RPMI7951 (cell line): Measurements from ENCODE around the gene MNT. TPM values are rescaled to one million over a fixed set of nuclear protein-coding genes. Genes with fewer than 3 reads are reported as not detected.

Experiments
- DNase-seq: peaks from one replicate; pipeline ENCODE4 v3.0.0-alpha.2; 2012; ENCODE audit warnings: low read depth
- total RNA-seq: library from RNA; depleted of rRNA; stranded (reverse); fragments of >200 nt; shearing (Covaris generic); gene quantifications from 2 replicates; pipeline ENCODE4 v1.2.3, GENCODE V29; 2014

The MNT gene
- total RNA-seq, 1 experiment from 2014 or later: 2.4 TPM

DNA sequence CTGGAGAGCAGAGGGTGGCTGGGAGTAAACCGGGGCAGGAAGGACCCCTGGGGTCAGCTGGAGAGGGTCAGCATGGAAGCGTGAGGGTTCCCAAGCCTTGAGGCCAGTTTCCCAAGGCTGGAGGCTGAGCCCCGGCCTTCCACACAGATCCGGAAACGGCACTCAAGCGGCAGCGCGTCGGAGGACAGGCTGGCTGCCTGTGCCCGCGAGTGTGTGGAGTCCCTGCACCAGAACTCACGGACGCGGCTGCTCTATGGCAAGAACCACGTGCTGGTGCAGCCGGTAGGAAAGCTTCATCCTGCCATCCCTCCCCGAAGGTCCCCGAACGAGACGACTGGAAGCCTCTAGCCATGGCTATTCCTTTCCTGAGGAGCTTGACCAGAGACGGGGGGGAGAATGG, 37.5 kb downstream of the MNT start:
- DNase-seq: no peak

DNA sequence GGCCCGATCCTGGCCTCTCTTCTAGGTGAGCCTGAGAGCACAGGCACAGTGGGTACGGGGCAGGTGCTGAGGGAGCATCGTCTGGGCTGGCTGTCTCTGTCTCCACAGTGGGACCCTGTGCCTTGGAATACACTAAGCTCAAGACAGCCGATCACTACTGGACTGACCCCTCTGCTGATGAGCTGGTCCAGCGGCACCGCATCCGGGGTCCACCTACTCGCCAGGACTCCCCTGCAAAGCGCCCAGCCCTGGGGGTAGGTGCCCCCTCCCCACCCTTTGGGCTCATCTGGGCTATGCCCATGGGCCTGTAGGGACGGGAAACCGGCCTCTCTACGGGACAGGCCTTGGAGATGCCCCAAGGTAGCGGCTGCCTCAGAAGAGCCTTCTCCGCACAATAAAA, 38.0 kb downstream of the MNT start:
- no peak for DNase-seq

DNA sequence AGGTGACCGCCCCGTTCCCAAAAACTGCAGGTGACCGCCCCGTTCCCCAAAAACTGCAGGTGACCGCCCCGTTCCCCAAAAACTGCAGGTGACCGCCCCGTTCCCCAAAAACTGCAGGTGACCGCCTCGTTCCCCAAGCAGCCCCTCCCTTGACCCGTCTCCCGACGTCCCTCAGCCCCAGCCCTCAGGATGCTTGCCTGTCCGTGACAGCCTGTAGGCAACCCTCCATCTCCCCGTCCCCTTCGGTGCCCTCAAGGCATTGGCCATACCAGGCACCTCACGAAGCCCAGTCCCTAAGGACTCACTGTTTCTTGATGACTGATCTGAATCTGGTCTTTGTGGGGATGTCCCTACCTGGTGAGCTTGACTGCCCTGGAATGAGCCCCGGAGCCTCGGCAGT, 38.4 kb downstream of the MNT start:
- no peak for DNase-seq

DNA sequence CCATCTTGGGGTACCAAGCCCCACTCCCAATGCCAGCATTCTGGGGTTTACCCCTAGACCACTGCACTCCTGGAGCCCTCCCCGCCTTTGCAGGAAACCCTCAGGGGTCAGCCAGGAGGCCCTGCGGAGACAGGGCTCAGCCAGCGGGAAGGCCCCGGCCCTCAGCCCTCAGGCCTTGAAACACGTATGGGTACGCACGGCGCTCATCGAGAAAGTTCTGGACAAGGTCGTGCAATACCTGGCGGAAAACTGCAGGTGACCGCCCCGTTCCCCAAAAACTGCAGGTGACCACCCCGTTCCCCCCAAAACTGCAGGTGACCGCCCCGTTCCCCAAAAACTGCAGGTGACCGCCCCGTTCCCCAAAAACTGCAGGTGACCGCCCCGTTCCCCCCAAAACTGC, 38.8 kb downstream of the MNT start:
- no peak for DNase-seq

DNA sequence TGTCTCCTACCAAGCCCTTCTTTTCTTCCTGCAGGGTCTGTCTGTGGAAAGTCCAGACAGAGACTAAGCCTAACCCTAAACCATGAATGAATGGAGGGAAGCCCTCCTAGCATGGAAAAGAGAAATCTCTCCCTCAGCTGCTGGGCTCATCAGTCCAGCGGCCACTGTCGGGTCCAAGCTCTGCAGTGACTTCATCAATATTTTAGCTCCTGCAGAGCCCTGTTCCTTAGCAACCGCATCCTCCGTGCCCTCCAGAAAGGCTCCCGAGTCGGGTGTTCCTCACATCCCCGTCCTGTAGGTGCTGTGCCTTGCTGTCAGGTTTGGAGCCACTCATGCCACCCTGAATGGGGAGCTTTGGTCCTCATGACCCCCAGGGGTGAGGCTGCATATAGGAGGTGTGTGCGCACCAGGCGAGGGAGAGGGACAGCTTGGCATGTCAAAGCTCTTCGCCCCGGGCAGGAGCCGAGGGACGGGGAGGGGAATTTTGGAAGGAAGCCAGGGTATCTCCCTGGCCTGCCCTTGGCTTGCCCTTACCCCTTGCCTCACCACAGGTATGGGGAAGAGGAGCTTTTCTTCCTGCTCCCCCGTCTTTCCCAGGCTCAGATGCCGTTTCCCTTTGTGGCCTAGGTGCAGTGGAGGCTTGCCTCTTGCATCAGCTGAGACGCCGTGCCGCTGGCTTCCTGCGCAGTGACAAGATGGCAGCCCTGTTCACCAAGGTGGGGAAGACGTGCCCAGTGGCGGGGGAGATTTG, 39.7 kb downstream of the MNT start:
- DNase-seq: no peak

DNA sequence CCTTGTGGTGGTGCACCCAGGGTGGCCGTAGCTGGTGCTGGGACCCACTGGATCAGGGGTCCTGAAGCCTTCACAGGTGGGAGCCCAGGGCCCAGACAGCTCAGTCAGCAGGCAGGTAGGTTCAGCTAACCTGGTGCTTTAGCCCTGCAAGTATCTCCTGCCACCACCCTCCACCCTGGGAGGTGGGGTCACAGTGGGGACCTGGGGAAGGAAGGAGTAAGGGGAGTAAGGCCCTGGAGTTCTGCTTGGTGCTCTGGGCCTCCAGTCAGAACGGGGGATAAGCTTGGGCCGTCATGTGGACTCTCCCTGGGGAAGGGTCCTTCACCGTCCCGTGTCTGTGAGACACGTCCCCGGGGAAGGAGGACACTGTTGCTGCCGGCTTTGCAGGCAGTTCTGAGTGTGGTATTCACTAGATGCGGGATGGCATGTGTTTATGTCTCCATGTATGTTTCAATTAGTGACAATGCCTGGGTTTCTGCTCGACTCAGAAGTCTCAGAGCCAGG, 42.9 kb downstream of the MNT start:
- no peak for DNase-seq

DNA sequence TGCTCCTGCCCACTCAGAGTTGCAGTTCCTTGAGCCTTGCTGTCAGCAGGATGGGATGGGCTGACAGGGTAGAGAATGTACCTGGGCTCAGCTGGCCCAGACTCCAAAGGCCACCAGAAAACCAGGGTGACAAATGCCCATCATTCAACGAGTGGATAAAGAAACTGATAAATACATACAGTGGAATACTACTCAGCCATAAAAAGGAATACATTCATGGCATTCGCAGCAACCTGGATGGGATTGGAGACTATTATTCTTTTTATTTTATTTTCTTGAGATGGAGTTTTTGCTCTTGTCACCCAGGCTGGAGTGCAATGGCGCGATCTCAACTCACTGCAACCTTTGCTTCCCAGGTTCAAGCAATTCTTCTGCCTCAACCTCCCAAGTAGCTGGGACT, 43.6 kb downstream of the MNT start:
- no peak for DNase-seq

DNA sequence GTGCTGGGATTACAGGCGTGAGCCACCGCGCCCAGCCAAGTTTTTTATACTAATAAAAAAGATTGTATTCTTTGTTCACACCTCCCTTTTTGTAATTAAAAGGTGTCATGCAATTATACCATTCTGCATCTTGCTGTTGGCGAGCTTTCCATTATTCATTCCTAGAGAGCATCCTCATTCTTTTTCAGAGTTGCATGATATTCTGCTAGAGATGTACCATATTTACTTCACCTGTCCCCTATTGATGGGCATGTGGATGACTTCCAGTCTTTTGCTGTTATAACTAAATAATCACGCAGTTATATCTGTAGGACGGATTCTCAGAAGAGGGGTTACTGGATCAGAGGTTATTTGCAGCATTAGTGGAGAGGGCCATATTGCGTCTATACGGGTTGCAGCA, 46.5 kb downstream of the MNT start:
- DNase-seq: no peak

DNA sequence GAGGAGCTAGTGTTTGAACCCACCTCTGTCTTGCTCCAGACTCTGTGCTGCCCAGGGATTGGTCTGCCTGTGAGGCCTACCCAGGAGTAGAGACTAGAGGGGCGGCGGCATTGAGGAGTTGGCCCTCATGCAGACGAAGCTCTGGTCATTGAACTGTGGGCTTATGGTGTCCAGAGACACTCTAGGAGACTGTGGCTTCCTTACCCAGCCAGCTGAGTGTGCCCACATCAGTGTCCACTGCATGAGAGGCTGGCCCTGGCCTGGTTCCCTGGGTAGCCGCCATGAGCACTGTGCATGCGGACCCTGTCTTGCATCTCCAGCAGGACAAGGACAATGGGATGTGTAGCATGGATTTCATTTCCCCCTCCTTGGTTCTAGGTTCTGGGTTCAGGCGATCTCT, 49.6 kb downstream of the MNT start:
- no peak for DNase-seq

DNA sequence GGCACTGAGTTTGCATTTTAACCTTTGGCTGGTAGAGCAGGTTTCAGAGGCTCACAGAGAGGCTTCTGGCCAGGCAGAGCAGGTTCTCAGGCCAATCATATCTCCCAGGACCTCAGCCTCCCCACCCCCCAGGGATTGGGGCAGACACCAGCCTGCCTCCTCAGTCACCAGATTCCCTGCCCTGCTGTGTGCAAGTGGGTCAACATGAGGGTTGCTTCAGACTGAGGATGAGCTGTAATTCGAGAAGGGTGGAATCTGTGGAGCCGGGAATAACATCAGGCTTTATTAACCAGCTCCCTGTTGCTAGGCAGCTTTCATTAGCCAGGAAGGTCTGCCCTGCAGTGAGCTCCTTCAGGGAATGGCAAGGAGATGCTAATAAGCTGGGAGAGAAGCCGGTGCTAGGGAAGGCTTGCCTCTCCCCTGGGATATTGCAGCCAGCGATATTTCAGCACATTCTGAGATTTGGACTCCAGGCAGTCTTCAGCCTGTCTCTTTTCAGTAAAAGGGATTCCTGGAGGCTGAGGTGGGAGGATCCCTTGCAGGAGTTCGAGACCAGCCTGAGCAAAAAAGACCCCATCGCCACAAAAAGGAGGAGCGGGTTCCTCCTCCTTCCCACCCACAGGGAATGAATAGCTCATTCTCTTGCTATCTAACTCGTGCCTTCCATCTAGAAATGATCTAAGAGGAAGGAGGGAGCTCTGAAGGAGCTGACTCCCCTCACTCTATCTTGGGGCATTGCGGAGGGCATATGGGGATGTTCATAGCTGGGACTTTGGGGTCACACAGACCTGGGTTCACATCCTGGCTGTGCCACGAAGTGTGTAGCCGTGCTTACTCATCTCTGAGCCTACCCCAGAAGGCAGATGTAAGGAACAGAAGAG, 52.8 kb downstream of the MNT start:
- peak; percentile 73 for DNase-seq

DNA sequence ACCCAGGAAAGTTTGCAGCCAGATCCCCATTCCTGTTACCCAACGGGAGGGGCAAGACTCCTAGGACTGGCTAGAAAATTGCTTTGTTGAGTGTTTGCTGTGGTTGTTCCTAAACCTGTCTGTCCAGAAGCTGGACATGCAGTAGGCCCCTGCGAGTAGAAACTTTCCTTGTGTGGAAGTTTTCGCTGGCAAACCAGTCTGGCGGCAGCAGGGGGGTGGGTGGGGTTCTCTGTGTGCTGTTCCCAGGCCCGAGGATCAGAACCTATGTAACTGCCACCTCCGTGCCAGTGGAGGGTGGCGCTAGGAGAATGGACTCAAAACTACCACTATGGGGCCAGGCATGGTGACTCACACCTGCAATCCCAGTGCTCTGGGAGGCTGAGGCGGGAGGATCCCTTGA, 54.4 kb downstream of the MNT start:
- DNase-seq: no peak

DNA sequence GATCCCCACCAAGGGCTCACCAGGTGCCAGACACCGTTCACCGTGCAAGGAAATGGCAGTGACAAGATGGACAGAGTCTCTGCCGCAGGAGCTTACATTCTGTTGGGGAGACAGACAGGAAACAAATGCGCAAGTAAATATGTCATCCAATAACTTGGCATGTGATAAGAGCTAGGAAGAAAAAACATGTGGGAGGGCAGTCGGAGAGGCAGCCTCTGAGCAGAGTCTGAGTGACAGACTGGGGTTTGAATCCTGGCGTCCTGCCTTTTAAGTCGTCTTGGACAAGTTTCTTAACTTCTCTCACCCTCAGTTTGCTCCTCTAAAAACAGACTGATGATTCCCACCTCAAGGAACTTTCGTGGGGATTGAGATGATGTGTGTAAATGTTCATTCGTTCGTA, 56.3 kb downstream of the MNT start:
- DNase-seq: no peak

DNA sequence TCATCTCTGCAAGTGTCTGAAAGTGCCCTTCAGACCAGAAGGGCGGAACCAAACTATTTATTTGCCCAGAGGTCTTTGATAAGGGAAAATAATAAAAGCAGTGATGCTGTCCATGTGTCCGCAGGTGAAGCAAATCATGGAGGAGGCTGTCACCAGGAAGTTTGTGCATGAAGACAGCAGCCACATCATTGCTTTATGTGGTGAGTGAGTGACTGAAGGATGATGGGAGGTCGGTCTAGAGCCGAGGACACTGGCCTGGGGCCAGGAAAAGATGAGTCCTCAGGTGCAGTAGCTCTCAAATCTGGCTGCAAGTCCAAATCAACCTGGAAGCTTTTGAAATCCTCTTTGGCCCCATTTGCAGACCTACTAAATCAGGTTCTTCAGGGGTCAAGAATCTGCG, 57.4 kb downstream of the MNT start:
- DNase-seq: no peak

DNA sequence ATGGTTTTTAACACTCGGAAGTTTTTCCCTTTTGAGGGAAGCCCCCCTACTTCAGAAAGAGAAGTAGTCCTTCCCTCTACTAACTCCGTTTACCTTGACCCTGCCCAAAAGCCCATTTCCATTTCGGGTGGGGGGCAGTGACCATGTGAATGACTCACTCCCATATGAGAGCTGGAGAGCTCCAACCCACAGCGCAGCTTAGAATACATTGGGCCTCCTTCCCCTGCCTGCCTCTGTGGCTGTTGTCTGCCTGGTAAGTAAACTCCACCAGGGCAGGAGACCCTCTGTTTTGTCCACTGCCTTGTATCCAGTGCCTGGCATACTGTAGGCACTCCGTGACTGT, 62.6 kb downstream of the MNT start:
- DNase-seq: no peak

DNA sequence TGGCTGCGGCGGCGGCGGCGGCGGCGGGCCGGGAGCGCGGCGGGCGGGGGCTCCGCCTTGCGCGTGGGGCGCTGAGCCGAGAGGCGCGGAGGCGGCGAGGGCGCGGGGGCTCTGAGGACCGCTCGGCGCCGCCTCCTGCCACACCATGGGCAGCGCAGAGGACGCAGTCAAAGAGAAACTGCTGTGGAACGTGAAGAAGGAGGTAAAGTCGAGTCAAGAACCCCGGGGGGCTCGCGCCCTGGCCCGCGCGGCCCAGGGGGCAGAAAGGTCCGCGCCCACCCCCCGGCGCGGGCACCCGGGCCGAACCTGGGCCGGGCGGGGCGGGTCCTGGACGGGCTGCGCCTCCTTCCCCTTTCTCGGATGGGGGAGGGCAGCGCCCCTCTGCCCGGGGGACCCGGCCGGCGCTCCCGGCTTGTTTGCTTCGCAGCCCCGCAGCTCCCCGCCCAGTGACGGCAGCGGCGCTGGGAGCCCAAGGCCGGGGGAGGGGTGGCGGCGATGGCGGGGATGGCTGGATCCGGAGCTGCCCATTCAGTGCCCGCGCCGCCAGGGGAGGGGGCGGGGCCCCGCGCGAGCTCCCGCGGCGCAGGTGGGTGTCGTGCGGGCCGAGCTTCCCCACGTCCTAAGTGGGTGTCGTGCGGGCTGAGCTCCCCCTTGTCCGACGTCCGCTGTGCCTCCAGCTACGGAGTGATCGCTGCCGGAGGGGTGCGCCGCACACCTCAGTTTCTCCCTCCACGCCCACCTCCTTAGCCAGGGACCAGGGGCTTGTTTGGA, 63.1 kb downstream of the MNT start:
- DNase-seq: peak; percentile 54

DNA sequence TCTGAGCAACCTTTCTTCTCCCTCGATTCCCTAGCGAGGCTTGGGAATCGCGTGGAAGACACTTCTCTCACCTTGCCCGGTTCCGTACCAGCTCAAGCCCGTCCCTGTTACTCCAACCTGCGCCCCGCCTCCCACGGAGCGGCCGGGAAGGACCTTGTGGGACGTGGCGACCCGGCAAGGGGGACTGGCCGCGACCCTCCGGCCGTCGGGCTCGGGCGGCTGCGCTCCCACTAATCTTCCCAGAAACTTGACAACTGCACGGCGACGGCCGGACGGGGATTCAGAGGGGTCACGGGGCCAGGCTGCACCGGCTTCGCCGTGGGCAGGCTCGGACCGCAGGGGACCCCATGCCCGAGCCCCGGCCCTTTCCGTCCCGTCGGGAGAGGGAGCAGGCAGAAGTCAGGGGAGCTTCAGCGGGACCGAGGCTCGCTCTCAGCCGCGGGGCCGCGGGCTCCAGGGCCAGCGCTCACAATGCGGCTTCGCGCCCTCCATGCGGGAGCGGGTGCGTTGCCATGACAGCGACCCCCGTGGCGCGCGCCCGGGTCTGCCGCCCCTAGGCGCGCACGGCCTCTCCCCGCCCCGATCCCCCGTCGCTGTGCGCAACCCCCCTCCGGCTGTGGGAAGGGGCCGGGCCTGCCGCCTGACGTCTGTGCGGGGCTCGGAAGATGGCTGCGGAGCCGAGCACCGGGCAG, 63.9 kb downstream of the MNT start, which contains the start of gene SGSM2:
Gene SGSM2, plus strand, starts transcription at position 650 of the 692 bp plus-strand sequence. CDS start 188 bp downstream, outside the sequence.
- DNase-seq: peak; percentile 39

DNA sequence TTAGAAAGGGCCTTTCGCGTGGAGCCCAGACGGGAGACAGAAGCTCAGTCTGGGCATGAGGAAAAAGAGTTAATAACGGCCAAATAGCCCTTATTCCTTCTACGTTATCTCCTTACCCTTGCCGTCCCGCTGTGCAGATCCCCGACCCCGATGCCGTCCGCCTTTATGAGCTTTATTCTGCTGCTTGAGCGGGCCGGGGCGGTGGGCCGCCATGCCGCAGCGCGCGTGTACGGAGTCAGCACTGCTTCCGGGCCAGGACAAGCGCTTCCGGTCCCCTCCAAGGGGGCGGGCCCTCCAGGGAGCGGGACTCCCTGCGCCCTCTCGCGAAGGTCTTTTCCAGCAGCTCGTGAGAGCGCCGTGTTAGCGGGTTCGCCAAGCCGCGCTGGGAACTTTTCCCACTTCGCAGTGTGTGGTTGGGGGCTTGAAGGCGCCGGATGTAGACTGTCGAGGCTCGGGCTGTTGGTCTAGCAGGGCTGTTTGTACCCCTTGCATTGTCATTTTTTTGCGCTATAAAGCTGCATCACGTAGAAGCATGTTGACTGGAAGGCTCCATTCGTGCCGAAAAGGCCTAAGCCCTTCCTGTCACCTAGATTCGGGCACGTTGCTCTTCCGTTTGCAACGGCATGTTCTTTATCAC, 64.5 kb downstream of the MNT start, which contains the start of gene TSR1:
Gene TSR1, minus strand, starts transcription at position 243 of the 637 bp plus-strand sequence. Its CDS starts 30 bp downstream, at position 213.
- peak; percentile 86 for DNase-seq

DNA sequence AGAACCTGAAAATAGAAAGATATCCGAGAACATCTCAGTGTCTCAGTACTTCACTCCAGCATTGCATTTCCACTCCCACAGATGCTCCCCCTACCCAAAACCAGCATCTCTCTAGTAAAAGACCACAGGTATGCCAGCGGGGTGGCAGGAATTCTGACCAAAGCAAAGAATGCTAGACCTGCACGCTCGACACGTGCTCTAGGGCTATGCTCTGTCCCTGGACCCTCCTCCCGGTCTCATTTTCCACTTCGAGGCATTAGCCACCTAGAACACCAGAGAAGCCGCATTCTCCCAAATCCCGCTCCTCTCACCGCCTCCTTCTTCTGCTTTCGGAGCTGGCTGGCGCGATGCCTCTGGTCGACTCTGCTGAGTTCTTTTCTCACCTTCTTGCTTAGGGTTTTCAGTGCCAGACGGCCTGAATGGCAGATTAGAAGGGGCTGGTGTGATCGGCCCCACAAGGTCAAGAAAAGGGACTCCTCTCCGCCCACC, 65.1 kb downstream of the MNT start:
- DNase-seq: no peak
